Measurements from ENCODE around the gene KANK4.

Gene KANK4

DNA sequence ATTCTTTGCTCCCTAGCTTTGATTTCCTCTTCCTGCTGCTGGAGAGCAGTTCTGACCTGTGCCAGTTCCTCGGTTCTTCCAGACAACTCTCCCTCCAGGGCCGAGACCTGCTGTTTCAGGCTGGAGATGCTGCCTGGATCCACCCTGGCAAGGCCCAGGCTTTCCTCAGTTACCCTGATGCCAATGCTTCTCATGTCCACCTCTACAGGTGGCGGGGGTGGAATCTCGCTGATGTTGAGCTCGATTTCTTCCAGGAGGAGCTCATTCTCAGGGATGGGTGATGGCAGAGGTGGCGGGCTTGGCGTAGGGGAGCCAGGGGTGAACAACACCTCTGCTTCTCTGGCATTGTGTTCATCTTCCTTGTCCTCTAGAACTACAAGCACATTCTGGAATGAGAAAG lies 45.3 kb downstream of the KANK4 start:
- no peak for TF ChIP-seq EZH2phosphoT487 (IDR thresholded peaks at IDR 0.05; ENCODE audit: borderline replicate concordance)
- TF ChIP-seq, protein P1, sequence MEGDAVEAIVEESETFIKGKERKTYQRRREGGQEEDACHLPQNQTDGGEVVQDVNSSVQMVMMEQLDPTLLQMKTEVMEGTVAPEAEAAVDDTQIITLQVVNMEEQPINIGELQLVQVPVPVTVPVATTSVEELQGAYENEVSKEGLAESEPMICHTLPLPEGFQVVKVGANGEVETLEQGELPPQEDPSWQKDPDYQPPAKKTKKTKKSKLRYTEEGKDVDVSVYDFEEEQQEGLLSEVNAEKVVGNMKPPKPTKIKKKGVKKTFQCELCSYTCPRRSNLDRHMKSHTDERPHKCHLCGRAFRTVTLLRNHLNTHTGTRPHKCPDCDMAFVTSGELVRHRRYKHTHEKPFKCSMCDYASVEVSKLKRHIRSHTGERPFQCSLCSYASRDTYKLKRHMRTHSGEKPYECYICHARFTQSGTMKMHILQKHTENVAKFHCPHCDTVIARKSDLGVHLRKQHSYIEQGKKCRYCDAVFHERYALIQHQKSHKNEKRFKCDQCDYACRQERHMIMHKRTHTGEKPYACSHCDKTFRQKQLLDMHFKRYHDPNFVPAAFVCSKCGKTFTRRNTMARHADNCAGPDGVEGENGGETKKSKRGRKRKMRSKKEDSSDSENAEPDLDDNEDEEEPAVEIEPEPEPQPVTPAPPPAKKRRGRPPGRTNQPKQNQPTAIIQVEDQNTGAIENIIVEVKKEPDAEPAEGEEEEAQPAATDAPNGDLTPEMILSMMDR (conservative IDR thresholded peaks at IDR 0.05; ENCODE audit: low read length), result no peak

DNA sequence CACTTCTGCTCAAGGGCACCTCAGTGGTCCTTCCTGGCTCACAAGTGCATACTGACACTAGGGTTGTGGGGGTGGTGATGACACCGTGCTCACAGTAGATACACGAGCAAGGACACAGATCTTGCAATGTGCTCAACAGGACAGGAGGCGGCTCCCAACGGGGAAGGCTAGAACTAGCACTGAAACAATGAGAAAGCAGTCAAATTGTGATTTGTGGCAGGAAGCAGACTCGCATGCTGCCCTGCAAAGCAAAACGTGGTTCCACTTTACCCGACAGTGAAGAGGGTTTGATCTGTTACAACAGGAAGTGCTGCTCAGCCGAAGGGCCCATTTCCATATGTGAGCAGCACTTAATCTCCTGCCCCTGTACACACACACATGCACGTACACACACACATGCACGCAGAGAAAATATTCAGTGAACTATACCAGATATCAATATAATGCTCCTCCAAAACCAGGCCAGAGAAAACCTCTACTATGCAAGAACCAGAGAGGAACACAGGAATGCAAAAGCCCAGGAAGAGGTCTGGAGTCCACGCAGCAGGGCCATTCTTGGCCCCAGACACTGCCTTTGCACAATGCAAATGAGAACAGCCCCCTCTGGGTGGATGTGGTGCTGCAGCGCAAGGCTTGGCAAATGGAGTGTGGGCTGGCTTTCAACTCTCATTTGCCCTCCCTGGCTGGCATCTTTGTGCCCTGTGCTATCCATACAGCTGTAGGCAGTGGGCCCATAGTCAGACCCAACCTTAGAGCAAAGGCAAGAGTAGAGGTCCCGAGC lies 47.1 kb downstream of the KANK4 start:
- no peaks in the 10 kb centered on the region for H4K20me1 ChIP-seq (ENCODE audit: insufficient read depth, low read length, poor library complexity, severe bottlenecking)
- H3K9me2 ChIP-seq (replicated peaks; ENCODE audit: low read depth, low read length), result no peaks in the 10 kb centered on the region
- no peaks in the 10 kb centered on the region for H3K79me2 ChIP-seq (ENCODE audit: insufficient read depth, low read length)
- H3K4me3 ChIP-seq (ENCODE audit: low read length, poor library complexity, severe bottlenecking), result peak overlapping the region; percentile 48
- no peaks in the 10 kb centered on the region for H3F3A ChIP-seq (ENCODE audit: low read depth)
- H2AFZ ChIP-seq (ENCODE audit: low read length), result peak overlapping the region; percentile 92
- H3K9me3 ChIP-seq (ENCODE audit: insufficient read depth, low read depth, low read length), result no peaks in the 10 kb centered on the region
- no peak for TF ChIP-seq EZH2phosphoT487 (IDR thresholded peaks at IDR 0.05; ENCODE audit: borderline replicate concordance)
- TF ChIP-seq, protein P1 (conservative IDR thresholded peaks at IDR 0.05; ENCODE audit: low read length), result peak; percentile 26
- H3K4me2 ChIP-seq (ENCODE audit: low read depth, low read length, poor library complexity, severe bottlenecking), result peak overlapping the region; percentile 74
- peaks cover 32% of the 10 kb centered on the region for H3K4me1 ChIP-seq (ENCODE audit: insufficient read depth, low read length, poor library complexity, severe bottlenecking)
- peak overlapping the region; percentile 57 for H3K9ac ChIP-seq (ENCODE audit: low read depth, low read length, poor library complexity, severe bottlenecking)
- H3K27me3 ChIP-seq (ENCODE audit: insufficient read depth, low read length, poor library complexity, severe bottlenecking), result no peaks in the 10 kb centered on the region
- H3K36me3 ChIP-seq (ENCODE audit: insufficient read depth, low read length), result no peaks in the 10 kb centered on the region

More for the DNA sequence above, 45.3 kb downstream of the KANK4 start:
- Histone ChIP-seq H3K4me1 (ENCODE audit: insufficient read depth, low read length, poor library complexity, severe bottlenecking) (peaks cover 32% of the 10 kb centered on the region), H2AFZ (ENCODE audit: low read length) (no peak overlapping the region), H3K9ac (ENCODE audit: low read depth, low read length, poor library complexity, severe bottlenecking) (no peak overlapping the region), H3K4me2 (ENCODE audit: low read depth, low read length, poor library complexity, severe bottlenecking) (no peak overlapping the region), H3K27me3 (ENCODE audit: insufficient read depth, low read length, poor library complexity, severe bottlenecking) (no peaks in the 10 kb centered on the region), H3K4me3 (ENCODE audit: low read length, poor library complexity, severe bottlenecking) (no peak overlapping the region), H3K36me3 (ENCODE audit: insufficient read depth, low read length) (no peaks in the 10 kb centered on the region), H4K20me1 (ENCODE audit: insufficient read depth, low read length, poor library complexity, severe bottlenecking) (no peaks in the 10 kb centered on the region), H3K79me2 (ENCODE audit: insufficient read depth, low read length) (no peaks in the 10 kb centered on the region), H3K9me2 (replicated peaks; ENCODE audit: low read depth, low read length) (no peaks in the 10 kb centered on the region), H3K9me3 (ENCODE audit: insufficient read depth, low read depth, low read length) (no peaks in the 10 kb centered on the region), H3F3A (ENCODE audit: low read depth) (no peaks in the 10 kb centered on the region)

DNA sequence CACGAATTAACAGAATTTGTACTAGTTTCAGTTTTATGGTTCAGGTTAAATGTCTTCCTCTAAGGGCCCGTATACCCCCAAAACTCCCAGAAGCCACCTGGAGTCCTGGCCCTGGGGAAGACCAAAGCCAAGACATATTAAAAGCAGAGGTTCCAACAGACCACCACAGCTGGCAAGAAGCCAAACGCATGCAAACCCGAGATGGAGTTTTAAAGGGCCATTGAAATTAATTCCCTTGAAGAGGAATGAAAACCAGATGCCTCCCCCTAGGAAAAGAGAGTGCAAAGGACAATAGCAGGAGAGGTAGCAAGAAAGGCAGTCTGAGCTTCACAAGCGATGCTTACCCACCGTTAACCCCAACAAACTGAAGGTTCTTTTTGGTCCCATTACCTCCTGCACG lies 48.1 kb downstream of the KANK4 start:
- Histone ChIP-seq H3K36me3 (ENCODE audit: insufficient read depth, low read length) (no peaks in the 10 kb centered on the region), H3K9ac (ENCODE audit: low read depth, low read length, poor library complexity, severe bottlenecking) (no peak overlapping the region), H3K27me3 (ENCODE audit: insufficient read depth, low read length, poor library complexity, severe bottlenecking) (no peaks in the 10 kb centered on the region), H3K4me2 (ENCODE audit: low read depth, low read length, poor library complexity, severe bottlenecking) (no peak overlapping the region), H3K9me2 (replicated peaks; ENCODE audit: low read depth, low read length) (no peaks in the 10 kb centered on the region), H3K9me3 (ENCODE audit: insufficient read depth, low read depth, low read length) (no peaks in the 10 kb centered on the region), H3K79me2 (ENCODE audit: insufficient read depth, low read length) (no peaks in the 10 kb centered on the region), H3K4me1 (ENCODE audit: insufficient read depth, low read length, poor library complexity, severe bottlenecking) (peaks cover 32% of the 10 kb centered on the region), H3F3A (ENCODE audit: low read depth) (no peaks in the 10 kb centered on the region), H3K4me3 (ENCODE audit: low read length, poor library complexity, severe bottlenecking) (no peak overlapping the region), H2AFZ (ENCODE audit: low read length) (peak overlapping the region; percentile 92; the same call in 1 of the 2 replicates), H4K20me1 (ENCODE audit: insufficient read depth, low read length, poor library complexity, severe bottlenecking) (no peaks in the 10 kb centered on the region)
- TF ChIP-seq, protein P1 (conservative IDR thresholded peaks at IDR 0.05; ENCODE audit: low read length), result no peak
- no peak for TF ChIP-seq EZH2phosphoT487 (IDR thresholded peaks at IDR 0.05; ENCODE audit: borderline replicate concordance)

All from Loucy (cell line).